OCI-LY7 (cell line): Measurements from ENCODE around the gene DTX3L.

ENCODE experiments used
- CTCF ChIP-seq: fragments of 200-600 bp; sonication (generic); conservative IDR thresholded peaks from 2 replicates; pipeline ENCODE4 v1.5.1; 2014; ENCODE audit warnings: mild to moderate bottlenecking, antibody characterized with exemption, low read length, moderate library complexity, mixed read lengths
- EZH2phosphoT487 ChIP-seq: fragments of 200-600 bp; sonication (generic); IDR thresholded peaks from 2 replicates; pipeline ENCODE4 v1.6.1; 2018; ENCODE audit warnings: low read depth, borderline replicate concordance, mild to moderate bottlenecking, mixed run types, antibody characterized with exemption, low read length, moderate library complexity, mixed read lengths

GRCh38 chr3:122557356-122557755, 6.8 kb upstream of the DTX3L start:
- TF ChIP-seq CTCF (no peak), EZH2phosphoT487 (no peak)
